Lung (tissue), 12 donors: ENCODE results near the gene TTC22. TPM values are rescaled to one million over a fixed set of nuclear protein-coding genes. Genes with fewer than 3 reads are reported as not detected.

Experiments
- ATAC-seq: fragments of 200-7000 bp; cut with Tn5 transposase; one replicate; pipeline ENCODE4 v1.9.1; 2020; ENCODE audit warnings: moderate number of reproducible peaks; ENCODE audit not compliant: insufficient read depth, low FRiP score
- DNase-seq, 3 donors: peaks; one replicate each; pipeline ENCODE4 v3.0.0-alpha.2; 2013 to 2017
- H3K27ac ChIP-seq, 2 donors: one replicate each; pipeline ENCODE4 v1.5.1; 2013; ENCODE audit warnings: mild to moderate bottlenecking in 2 of 2, moderate library complexity in 2 of 2, control low read depth in 1 of 2, inconsistent platforms in 1 of 2, low read depth in 1 of 2, low read length in 1 of 2
- H3K27me3 ChIP-seq, 3 donors: one replicate each; pipeline ENCODE4 v1.5.1; 2013; ENCODE audit warnings: low read length in 2 of 3; ENCODE audit not compliant: control insufficient read depth in 3 of 3, insufficient read depth in 3 of 3
- H3K36me3 ChIP-seq, 4 donors: one replicate each; pipeline ENCODE4 v1.5.1; 2013; ENCODE audit warnings: low read length in 4 of 4, mild to moderate bottlenecking in 1 of 4, moderate library complexity in 1 of 4; ENCODE audit not compliant: control insufficient read depth in 4 of 4, insufficient read depth in 4 of 4
- H3K4me1 ChIP-seq, 5 donors: one replicate each; pipeline ENCODE4 v1.5.1; 2013; ENCODE audit warnings: low read length in 5 of 5, mild to moderate bottlenecking in 2 of 5, moderate library complexity in 1 of 5; ENCODE audit not compliant: control insufficient read depth in 5 of 5, insufficient read depth in 5 of 5
- H3K4me3 ChIP-seq: one replicate; pipeline ENCODE4 v1.5.1; 2013; ENCODE audit warnings: mild to moderate bottlenecking, control low read depth, moderate library complexity
- H3K9ac ChIP-seq, 2 donors: one replicate each; pipeline ENCODE4 v1.5.1; 2013; ENCODE audit warnings: low read length in 2 of 2, control low read depth in 1 of 2; ENCODE audit not compliant: insufficient read depth in 1 of 2
- H3K9me3 ChIP-seq, 4 donors: one replicate each; pipeline ENCODE4 v1.5.1; 2013; ENCODE audit warnings: low read length in 3 of 4, mild to moderate bottlenecking in 1 of 4, moderate library complexity in 1 of 4; ENCODE audit not compliant: control insufficient read depth in 4 of 4, insufficient read depth in 3 of 4
- CTCF ChIP-seq: IDR thresholded peaks from 2 replicates; pipeline ENCODE4 v1.5.1; 2012; ENCODE audit warnings: mild to moderate bottlenecking; ENCODE audit errors: control extremely low read depth, extremely low read depth
- WGBS, 2 donors: extraction: QIAGEN DNeasy Blood & Tissue Kit; methylation state at CpG; one replicate each; pipeline ENCODE4 v1.1.7; 2013; 5-methylcytosine and 5-hydroxymethylcytosine counted together
- polyA plus RNA-seq, 2 donors: library from polyadenylated mRNA; stranded (reverse); fragments of 200-250 nt; gene quantifications; one replicate each; pipeline ENCODE4 v1.2.1, GENCODE V29; 2013
- total RNA-seq, 2 donors: library from RNA; depleted of rRNA in 1 of 2; stranded (reverse); fragments of >200 nt in 1 of 2; gene quantifications; one replicate each; pipeline ENCODE4 v1.2.1, GENCODE V29; 2014 to 2021
- donor health status: control.
- donor health status: control.
- donor health status: Bipolar disorder and iron deficiency.
- donor health status: healthy.
- donor health status: DM: yes; HTN: yes; CAD: no.

The TTC22 gene
- total and polyA plus RNA-seq, 4 donors, result 2.9 to 6.6 (median 3.5) TPM

DNA sequence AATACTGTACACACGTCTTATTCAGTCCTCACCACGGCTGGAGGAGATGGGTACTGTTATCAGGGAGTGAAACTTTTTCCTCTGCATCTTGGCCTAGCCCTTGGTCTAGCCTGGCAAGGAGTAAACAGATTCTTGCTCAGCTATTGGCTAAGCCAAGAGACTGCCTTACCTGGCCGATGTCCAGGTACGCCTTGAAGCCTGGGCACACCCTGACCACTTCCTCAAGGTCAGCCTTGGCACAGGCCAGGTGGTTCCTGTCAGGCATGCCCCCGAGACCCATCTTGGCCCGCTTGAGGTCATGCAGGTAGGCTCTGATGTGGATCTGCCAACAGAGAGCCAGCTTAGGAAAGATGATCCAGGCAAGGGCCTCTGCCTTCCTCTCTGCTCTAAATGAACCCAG lies 19.0 kb downstream of the TTC22 start:
- H3K27ac ChIP-seq, result no peak overlapping the region
- H3K4me1 ChIP-seq, result peaks cover 0 to 11% (median 3%) of the 10 kb centered on the region in 5 donors
- ATAC-seq (no peak), DNase-seq (no peak)
- no peak overlapping the region for H3K9ac ChIP-seq
- no peak for TF ChIP-seq CTCF
- H3K4me3 ChIP-seq, result no peak overlapping the region
- no peaks in the 10 kb centered on the region for H3K36me3 ChIP-seq
- peaks cover 0 to 14% (median 6%) of the 10 kb centered on the region in 3 donors for H3K27me3 ChIP-seq
- peaks cover 0 to 3% (median 0%) of the 10 kb centered on the region in 4 donors for H3K9me3 ChIP-seq
- 81 to 82% methylated on average over 6 of the region's 6 CpGs for WGBS, 2 donors

- Histone ChIP-seq H3K4me1 (peaks cover 2 to 19% (median 3%) of the 10 kb centered on the region in 5 donors), H3K36me3 (no peaks in the 10 kb centered on the region), H3K9me3 (peaks cover 0 to 3% (median 0%) of the 10 kb centered on the region in 4 donors), H3K27ac (no peak overlapping the region), H3K27me3 (peaks cover 0 to 14% (median 6%) of the 10 kb centered on the region in 3 donors), H3K4me3 (no peak overlapping the region), H3K9ac (no peak overlapping the region)
- peak; percentile 38 to 86 (median 51) for DNase-seq
- WGBS, 2 donors, result 39 to 45% methylated on average over 74 of the region's 74 CpGs
- TF ChIP-seq CTCF, result no peak
- ATAC-seq, result no peak
Observed at GRCh38 chr1:54781023-54781723, 19.9 kb downstream of the TTC22 start.

DNA sequence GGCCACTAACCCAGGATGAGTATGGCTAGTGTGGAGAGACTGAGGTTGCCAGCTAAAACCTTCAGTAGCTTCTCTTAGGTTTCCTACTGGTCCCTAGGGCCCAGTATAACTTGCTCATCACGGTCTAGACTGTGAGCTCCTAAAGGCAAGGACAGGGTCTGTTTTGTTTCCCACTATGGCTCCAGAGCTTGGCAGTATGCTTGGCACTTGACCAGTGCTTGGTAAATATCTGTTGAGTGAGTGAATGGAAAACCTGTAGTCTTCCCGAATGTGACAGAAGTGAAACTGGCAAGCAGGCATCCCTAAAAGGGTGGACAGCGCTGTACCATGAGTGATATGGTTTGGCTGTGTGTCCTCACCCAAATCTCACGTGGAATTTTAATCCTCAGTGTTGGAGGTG lies 23.7 kb downstream of the TTC22 start:
- no peak overlapping the region for H3K4me3 ChIP-seq
- H3K27me3 ChIP-seq, result peaks cover 0 to 12% (median 6%) of the 10 kb centered on the region in 3 donors
- TF ChIP-seq CTCF, result no peak
- peaks cover 0 to 3% (median 0%) of the 10 kb centered on the region in 4 donors for H3K9me3 ChIP-seq
- peaks cover 3 to 30% (median 3%) of the 10 kb centered on the region in 5 donors for H3K4me1 ChIP-seq
- 83 to 85% methylated on average over 4 of the region's 4 CpGs for WGBS, 2 donors
- no peak overlapping the region for H3K27ac ChIP-seq
- DNase-seq, result peak in 1 of 3 donors; percentile 25
- no peaks in the 10 kb centered on the region for H3K36me3 ChIP-seq
- ATAC-seq, result no peak
- H3K9ac ChIP-seq, result no peak overlapping the region
